T-helper 17 cell (primary cell): ENCODE data around the gene ATP8B1. TPM values are rescaled to one million over a fixed set of nuclear protein-coding genes. Genes with fewer than 3 reads are reported as not detected.

ENCODE experiments used
- ATAC-seq: fragments of 150-1000 bp; cut with Tn5 transposase; 2 replicates; pipeline ENCODE4 v1.10.0; 2021; ENCODE audit warnings: mild to moderate bottlenecking, moderate library complexity
- DNase-seq, 3 donors: peaks; one replicate each; pipeline versions ENCODE4 v3.0.0 to v3.0.0-alpha.2; 2020 to 2021
- H3K9me3 ChIP-seq: one replicate; pipeline ENCODE4 v1.7.0; 2013; ENCODE audit warnings: low read length, mild to moderate bottlenecking; ENCODE audit not compliant: control insufficient read depth, poor library complexity, severe bottlenecking
- H3K27ac Mint-ChIP-seq: one replicate; pipeline ENCODE4 v1.8.0; 2022; ENCODE audit warnings: mild to moderate bottlenecking, moderate library complexity, mixed read lengths
- H3K27me3 Mint-ChIP-seq: one replicate; pipeline ENCODE4 v1.8.0; 2022; ENCODE audit warnings: mixed read lengths
- H3K36me3 Mint-ChIP-seq: one replicate; pipeline ENCODE4 v1.8.0; 2022; ENCODE audit warnings: low read depth, mixed read lengths
- H3K4me1 Mint-ChIP-seq: one replicate; pipeline ENCODE4 v1.8.0; 2022; ENCODE audit warnings: mild to moderate bottlenecking, mixed read lengths
- H3K4me3 Mint-ChIP-seq: one replicate; pipeline ENCODE4 v1.8.0; 2022; ENCODE audit warnings: mild to moderate bottlenecking, moderate library complexity, mixed read lengths
- total RNA-seq, 4 donors: library from RNA in 2 of 4; stranded (reverse) in 2 of 4; gene quantifications; one replicate each; pipeline ENCODE4 v1.2.3 and lab custom pipeline; 2022 to 2026

ATP8B1 gene
- total RNA-seq, 2 donors from 2014 or later: not detected

DNA sequence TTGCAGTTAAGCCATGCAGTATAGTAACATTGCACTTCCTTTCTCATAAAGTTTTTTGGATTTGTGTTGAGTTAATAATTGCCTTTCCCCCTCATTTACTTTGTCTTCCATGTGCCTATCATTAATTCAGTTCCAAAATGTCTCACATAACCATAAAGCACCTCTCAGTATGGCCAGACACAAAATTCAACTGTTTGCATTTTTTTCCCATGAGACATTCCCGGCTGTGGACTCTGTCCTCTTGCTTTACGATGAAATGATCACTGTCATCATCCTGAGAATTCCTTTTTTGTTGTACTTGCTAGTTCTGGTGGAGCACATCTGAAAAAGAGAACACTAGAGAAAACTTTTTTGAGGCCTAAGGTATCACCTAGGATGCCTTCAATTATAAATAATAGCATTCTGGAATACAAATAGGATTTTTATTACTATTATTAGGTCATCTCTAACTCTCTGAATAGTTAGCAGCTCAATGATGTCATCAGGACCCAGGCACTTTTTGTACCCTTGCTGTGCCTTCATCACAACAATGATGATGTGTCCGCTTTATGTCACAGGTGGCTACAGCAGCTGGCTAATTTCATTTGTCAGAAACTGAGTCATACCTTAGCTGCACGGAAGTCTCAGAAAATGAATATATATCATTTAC, 8.5 kb upstream of the ATP8B1 start:
- peaks cover 4% of the 10 kb centered on the region for H3K9me3 ChIP-seq
- DNase-seq: no peak
- no peak for ATAC-seq
- Mint-ChIP-seq H3K27ac (no peak overlapping the region), H3K36me3 (peaks cover 7% of the 10 kb centered on the region), H3K27me3 (peaks cover 18% of the 10 kb centered on the region), H3K4me3 (no peak overlapping the region), H3K4me1 (no peaks in the 10 kb centered on the region)

DNA sequence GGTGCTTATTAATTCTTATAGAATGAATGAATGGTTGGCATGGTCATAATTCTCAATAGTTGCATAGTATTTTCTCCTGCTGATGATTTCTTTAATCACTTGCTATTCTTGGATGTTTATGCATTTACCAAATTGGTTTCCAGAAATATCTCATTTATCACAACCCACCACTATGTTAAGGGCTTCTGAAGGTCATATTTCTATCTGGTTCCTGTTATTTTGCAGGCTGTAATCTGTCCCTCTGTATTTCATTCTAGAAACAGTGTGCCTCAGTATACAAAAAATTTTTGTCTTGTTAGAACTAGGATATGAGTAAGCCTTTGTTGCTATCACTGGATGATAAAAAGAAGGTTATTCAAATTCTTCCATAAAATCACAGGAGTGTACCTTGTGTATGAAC, 6.1 kb upstream of the ATP8B1 start:
- ATAC-seq (no peak), DNase-seq (no peak)
- Mint-ChIP-seq H3K27ac (no peak overlapping the region), H3K36me3 (peaks cover 10% of the 10 kb centered on the region), H3K27me3 (peaks cover 22% of the 10 kb centered on the region), H3K4me3 (no peak overlapping the region), H3K4me1 (no peaks in the 10 kb centered on the region)
- peaks cover 4% of the 10 kb centered on the region for H3K9me3 ChIP-seq

- no peaks in the 10 kb centered on the region for H3K4me1 Mint-ChIP-seq
- DNase-seq: no peak
- H3K27me3 Mint-ChIP-seq: peaks cover 30% of the 10 kb centered on the region
- peaks cover 7% of the 10 kb centered on the region for H3K36me3 Mint-ChIP-seq
- H3K27ac Mint-ChIP-seq: no peak overlapping the region
- no peak for ATAC-seq
- peaks cover 4% of the 10 kb centered on the region for H3K9me3 ChIP-seq
- H3K4me3 Mint-ChIP-seq: no peak overlapping the region
These were observed 4.4 kb upstream of the ATP8B1 start for GRCh38 chr18:57807336-57808117.

DNA sequence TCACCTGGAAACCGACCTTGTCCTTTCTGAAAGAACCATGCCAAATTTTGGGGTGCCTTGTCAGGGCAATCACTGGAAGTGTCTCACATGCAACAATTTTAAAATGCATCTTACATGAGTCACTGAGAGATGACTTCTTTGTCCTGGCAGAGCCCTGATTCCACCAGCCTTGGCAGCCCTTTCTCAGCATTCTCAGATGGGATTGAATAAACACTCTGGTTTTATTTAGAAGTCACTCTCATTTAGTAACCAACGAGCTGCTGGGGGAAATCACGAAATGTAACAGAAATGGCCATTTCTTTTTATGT, 3.8 kb upstream of the ATP8B1 start:
- peaks cover 7% of the 10 kb centered on the region for H3K36me3 Mint-ChIP-seq
- no peak overlapping the region for H3K27ac Mint-ChIP-seq
- ATAC-seq (no peak), DNase-seq (no peak)
- no peaks in the 10 kb centered on the region for H3K4me1 Mint-ChIP-seq
- peaks cover 34% of the 10 kb centered on the region for H3K27me3 Mint-ChIP-seq
- peaks cover 4% of the 10 kb centered on the region for H3K9me3 ChIP-seq
- no peak overlapping the region for H3K4me3 Mint-ChIP-seq

GRCh38 chr18:57806201-57806977, 3.3 kb upstream of the ATP8B1 start:
- DNase-seq: no peak
- Mint-ChIP-seq H3K27ac (no peak overlapping the region), H3K27me3 (peaks cover 39% of the 10 kb centered on the region), H3K4me3 (no peak overlapping the region), H3K36me3 (peaks cover 6% of the 10 kb centered on the region), H3K4me1 (peaks cover 3% of the 10 kb centered on the region)
- ATAC-seq: no peak
- H3K9me3 ChIP-seq: no peaks in the 10 kb centered on the region

GRCh38 chr18:57805117-57805516, 2.0 kb upstream of the ATP8B1 start:
- peaks cover 3% of the 10 kb centered on the region for H3K36me3 Mint-ChIP-seq
- H3K27ac Mint-ChIP-seq: no peak overlapping the region
- H3K4me1 Mint-ChIP-seq: peaks cover 3% of the 10 kb centered on the region
- peaks cover 50% of the 10 kb centered on the region for H3K27me3 Mint-ChIP-seq
- DNase-seq (no peak), ATAC-seq (no peak)
- no peaks in the 10 kb centered on the region for H3K9me3 ChIP-seq
- no peak overlapping the region for H3K4me3 Mint-ChIP-seq

DNA sequence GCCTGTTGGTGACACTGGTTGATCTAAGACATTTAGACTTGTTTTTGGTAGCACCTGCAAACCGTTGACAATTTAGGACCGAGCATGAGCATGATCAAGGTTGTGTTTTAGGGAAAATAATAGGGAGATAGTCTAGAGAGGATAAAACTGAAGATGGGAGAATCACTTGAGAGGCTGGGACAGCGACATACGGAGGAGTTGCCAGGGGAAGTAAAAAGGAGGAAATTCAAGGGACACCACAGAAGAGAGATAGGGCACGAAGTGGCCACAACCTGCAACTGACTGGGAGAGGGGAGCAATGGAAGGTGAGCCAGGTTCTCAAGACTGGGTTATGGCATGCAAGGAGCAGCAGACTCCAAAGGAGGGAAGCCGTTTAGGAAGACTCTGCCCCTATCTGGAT, 1.4 kb upstream of the ATP8B1 start:
- Mint-ChIP-seq H3K4me1 (peaks cover 3% of the 10 kb centered on the region), H3K4me3 (no peak overlapping the region), H3K36me3 (peaks cover 3% of the 10 kb centered on the region), H3K27ac (no peak overlapping the region), H3K27me3 (peaks cover 55% of the 10 kb centered on the region)
- no peaks in the 10 kb centered on the region for H3K9me3 ChIP-seq
- DNase-seq (no peak), ATAC-seq (no peak)

- no peak for DNase-seq
- Mint-ChIP-seq H3K27ac (no peak overlapping the region), H3K36me3 (peaks cover 3% of the 10 kb centered on the region), H3K4me1 (peaks cover 3% of the 10 kb centered on the region), H3K4me3 (peak overlapping the region; percentile 78), H3K27me3 (peaks cover 49% of the 10 kb centered on the region)
- no peak for ATAC-seq
- no peaks in the 10 kb centered on the region for H3K9me3 ChIP-seq
These were observed 657 bp downstream of the ATP8B1 start for GRCh38 chr18:57802213-57803102.

DNA sequence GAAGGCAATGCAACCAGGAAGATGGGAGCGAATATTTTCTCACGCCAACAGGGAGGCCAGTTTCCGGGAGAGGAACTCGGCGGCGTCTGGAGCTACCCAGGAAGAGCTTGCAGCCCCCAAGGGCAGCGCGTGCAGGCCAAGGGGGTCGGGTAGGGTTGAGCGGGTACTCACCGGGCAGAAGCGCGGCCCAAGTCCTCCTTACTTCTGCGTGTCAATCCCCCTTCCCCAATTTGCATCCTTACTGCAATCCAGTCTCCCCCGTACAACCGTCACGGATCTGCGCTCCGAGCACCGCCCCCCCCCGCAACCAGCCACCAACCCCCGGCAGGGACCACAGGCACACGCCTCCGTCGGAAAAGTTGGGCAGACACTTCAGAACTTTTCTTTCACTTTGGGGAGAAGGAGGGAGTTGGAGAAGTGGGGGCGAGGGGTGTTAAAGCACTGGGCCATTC, 1.3 kb downstream of the ATP8B1 start:
- Mint-ChIP-seq H3K36me3 (peaks cover 3% of the 10 kb centered on the region), H3K4me1 (peaks cover 3% of the 10 kb centered on the region), H3K4me3 (peak overlapping the region; percentile 78), H3K27me3 (peaks cover 49% of the 10 kb centered on the region), H3K27ac (no peak overlapping the region)
- no peaks in the 10 kb centered on the region for H3K9me3 ChIP-seq
- no peak for DNase-seq
- no peak for ATAC-seq

- DNase-seq (no peak), ATAC-seq (no peak)
- peak overlapping the region; percentile 78 for H3K4me3 Mint-ChIP-seq
- peaks cover 3% of the 10 kb centered on the region for H3K36me3 Mint-ChIP-seq
- H3K4me1 Mint-ChIP-seq: peaks cover 3% of the 10 kb centered on the region
- no peaks in the 10 kb centered on the region for H3K9me3 ChIP-seq
- peaks cover 49% of the 10 kb centered on the region for H3K27me3 Mint-ChIP-seq
- no peak overlapping the region for H3K27ac Mint-ChIP-seq
These were observed 1.8 kb downstream of the ATP8B1 start for GRCh38 chr18:57801325-57801724.

GRCh38 chr18:57798713-57799373, 4.3 kb downstream of the ATP8B1 start:
- Mint-ChIP-seq H3K4me1 (peaks cover 3% of the 10 kb centered on the region), H3K27ac (no peak overlapping the region), H3K4me3 (no peak overlapping the region), H3K36me3 (no peaks in the 10 kb centered on the region), H3K27me3 (peaks cover 35% of the 10 kb centered on the region)
- ATAC-seq (no peak), DNase-seq (no peak)
- peaks cover 3% of the 10 kb centered on the region for H3K9me3 ChIP-seq

DNA sequence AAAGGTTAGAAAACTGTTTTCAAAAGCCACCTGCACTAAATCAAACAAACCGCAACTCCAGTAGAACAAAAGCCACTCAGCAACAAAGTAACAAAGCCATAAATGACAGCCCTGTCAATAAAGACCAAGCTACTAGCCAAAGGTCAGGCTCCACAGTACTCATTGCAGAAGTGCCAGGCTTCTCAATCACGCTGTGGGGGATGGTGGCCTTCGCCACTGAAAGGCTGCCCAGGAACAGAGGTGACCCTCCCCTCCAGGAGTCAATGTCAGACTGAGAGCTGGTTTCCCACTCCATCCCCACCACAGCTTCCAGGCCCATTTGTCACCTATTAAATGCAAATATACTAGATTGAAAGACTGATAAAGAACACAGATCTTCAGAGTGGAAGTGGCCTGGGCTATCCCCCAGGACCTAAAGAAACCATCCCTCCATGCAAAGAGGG, 5.9 kb downstream of the ATP8B1 start:
- Mint-ChIP-seq H3K27ac (no peak overlapping the region), H3K27me3 (peaks cover 30% of the 10 kb centered on the region), H3K4me1 (peaks cover 3% of the 10 kb centered on the region), H3K4me3 (no peak overlapping the region), H3K36me3 (no peaks in the 10 kb centered on the region)
- H3K9me3 ChIP-seq: peaks cover 3% of the 10 kb centered on the region
- ATAC-seq: no peak
- DNase-seq: no peak
